IMR-90 (cell line): ENCODE data around the gene PPP1R12C.

Experiments used
- CEBPB ChIP-seq: IDR thresholded peaks from 2 replicates; pipeline ENCODE4 v1.6.1; 2012; ENCODE audit warnings: low read depth, low read length, improper control_type of control experiment
- CHD1 ChIP-seq: IDR thresholded peaks from 2 replicates; pipeline ENCODE4 v1.6.1; 2012; ENCODE audit warnings: low read depth, low read length, improper control_type of control experiment
- MAFK ChIP-seq: IDR thresholded peaks from 2 replicates; pipeline ENCODE4 v1.6.1; 2012; ENCODE audit warnings: low read depth, low read length, improper control_type of control experiment
- MAZ ChIP-seq: IDR thresholded peaks from 2 replicates; pipeline ENCODE4 v1.6.1; 2012; ENCODE audit warnings: low read depth, mild to moderate bottlenecking, low read length, improper control_type of control experiment, moderate library complexity, borderline replicate concordance
- MXI1 ChIP-seq: IDR thresholded peaks from 2 replicates; pipeline ENCODE4 v1.6.1; 2012; ENCODE audit warnings: low read depth, mild to moderate bottlenecking, low read length, moderate library complexity, borderline replicate concordance
- NFE2L2 ChIP-seq: fragments of 150-350 bp; IDR thresholded peaks from 2 replicates; pipeline ENCODE4 v1.6.1; 2016; ENCODE audit warnings: low read depth, mild to moderate bottlenecking, low read length
- POLR2A ChIP-seq: IDR thresholded peaks from 2 replicates; pipeline ENCODE4 v1.6.1; 2012; ENCODE audit warnings: mild to moderate bottlenecking, low read depth, low read length
- RAD21 ChIP-seq: IDR thresholded peaks from 2 replicates; pipeline ENCODE4 v1.6.1; 2012; ENCODE audit warnings: low read length, improper control_type of control experiment
- RFX5 ChIP-seq: IDR thresholded peaks from 2 replicates; pipeline ENCODE4 v1.8.0; 2012; ENCODE audit warnings: low read depth, mild to moderate bottlenecking, low read length, moderate library complexity
- SMC3 ChIP-seq: fragments of 150-350 bp; IDR thresholded peaks from 2 replicates; pipeline ENCODE4 v1.6.1; 2016; ENCODE audit warnings: low read depth, mild to moderate bottlenecking, antibody characterized with exemption, low read length, moderate library complexity
- TF ChIP-seq, protein P1 (sequence below): conservative IDR thresholded peaks from 2 replicates; pipeline ENCODE4 v1.5.1; 2012; ENCODE audit warnings: mild to moderate bottlenecking, low read depth, low read length, improper control_type of control experiment
- TF ChIP-seq, protein P2 (sequence below): fragments of 150-350 bp; IDR thresholded peaks from 2 replicates; pipeline ENCODE4 v1.6.1; 2017; ENCODE audit warnings: mild to moderate bottlenecking, antibody characterized with exemption, low read length, low read depth

DNA sequence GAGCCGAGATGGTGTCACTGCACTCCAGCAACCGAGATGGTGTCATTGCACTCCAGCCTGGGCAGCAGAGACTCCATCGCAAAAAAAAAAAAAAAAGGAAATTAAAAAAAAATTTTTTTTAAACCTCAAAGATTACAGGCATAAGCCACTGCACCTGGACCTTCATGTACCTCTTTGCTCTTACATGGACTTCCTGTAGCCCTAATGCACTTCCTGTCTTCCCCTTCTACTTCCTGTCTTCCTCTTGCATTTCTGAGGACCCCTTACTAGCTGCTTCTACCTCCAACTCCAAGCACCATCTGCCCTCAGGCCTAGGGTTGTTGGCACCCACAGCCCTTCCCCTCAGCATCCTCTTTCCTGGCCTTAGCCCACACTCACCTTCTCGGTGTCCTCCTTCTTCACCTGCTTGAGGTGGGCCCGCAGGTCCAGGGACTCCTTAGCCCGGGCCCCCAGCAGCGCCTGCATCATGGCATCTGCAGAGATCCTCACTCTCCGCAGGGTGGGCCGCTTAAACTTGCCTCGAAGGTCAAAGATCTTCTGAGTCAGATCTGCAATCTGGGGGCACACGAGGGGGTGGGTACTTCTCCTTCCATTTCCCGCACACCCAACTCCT, 36.3 kb upstream of the PPP1R12C start:
- TF ChIP-seq POLR2A (no peak), RFX5 (no peak), MAFK (no peak), CEBPB (no peak), RAD21 (no peak), MXI1 (no peak), SMC3 (no peak), NFE2L2 (no peak), CHD1 (no peak), MAZ (no peak)
- TF ChIP-seq, protein P1, sequence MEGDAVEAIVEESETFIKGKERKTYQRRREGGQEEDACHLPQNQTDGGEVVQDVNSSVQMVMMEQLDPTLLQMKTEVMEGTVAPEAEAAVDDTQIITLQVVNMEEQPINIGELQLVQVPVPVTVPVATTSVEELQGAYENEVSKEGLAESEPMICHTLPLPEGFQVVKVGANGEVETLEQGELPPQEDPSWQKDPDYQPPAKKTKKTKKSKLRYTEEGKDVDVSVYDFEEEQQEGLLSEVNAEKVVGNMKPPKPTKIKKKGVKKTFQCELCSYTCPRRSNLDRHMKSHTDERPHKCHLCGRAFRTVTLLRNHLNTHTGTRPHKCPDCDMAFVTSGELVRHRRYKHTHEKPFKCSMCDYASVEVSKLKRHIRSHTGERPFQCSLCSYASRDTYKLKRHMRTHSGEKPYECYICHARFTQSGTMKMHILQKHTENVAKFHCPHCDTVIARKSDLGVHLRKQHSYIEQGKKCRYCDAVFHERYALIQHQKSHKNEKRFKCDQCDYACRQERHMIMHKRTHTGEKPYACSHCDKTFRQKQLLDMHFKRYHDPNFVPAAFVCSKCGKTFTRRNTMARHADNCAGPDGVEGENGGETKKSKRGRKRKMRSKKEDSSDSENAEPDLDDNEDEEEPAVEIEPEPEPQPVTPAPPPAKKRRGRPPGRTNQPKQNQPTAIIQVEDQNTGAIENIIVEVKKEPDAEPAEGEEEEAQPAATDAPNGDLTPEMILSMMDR = no peak
- TF ChIP-seq, protein P2, sequence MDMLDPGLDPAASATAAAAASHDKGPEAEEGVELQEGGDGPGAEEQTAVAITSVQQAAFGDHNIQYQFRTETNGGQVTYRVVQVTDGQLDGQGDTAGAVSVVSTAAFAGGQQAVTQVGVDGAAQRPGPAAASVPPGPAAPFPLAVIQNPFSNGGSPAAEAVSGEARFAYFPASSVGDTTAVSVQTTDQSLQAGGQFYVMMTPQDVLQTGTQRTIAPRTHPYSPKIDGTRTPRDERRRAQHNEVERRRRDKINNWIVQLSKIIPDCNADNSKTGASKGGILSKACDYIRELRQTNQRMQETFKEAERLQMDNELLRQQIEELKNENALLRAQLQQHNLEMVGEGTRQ = no peak
